Left ventricle myocardium inferior (tissue), 1 donor: ENCODE measurements around the gene EHMT1. TPM values are rescaled to one million over a fixed set of nuclear protein-coding genes. Genes with fewer than 3 reads are reported as not detected.

Experiments used
- DNase-seq: peaks from one replicate; pipeline ENCODE4 v3.0.0-alpha.2; 2020
- H3K27ac ChIP-seq: fragments of 200-600 bp; replicated peaks from 2 replicates; pipeline ENCODE4 v1.8.0; 2021
- H3K27me3 ChIP-seq: fragments of 200-600 bp; 2 replicates; pipeline ENCODE4 v1.8.0; 2021; ENCODE audit warnings: low read depth
- H3K36me3 ChIP-seq: fragments of 200-600 bp; 2 replicates; pipeline ENCODE4 v1.8.0; 2021
- H3K4me1 ChIP-seq: fragments of 200-600 bp; 2 replicates; pipeline ENCODE4 v1.8.0; 2021
- H3K4me3 ChIP-seq: fragments of 200-600 bp; 2 replicates; pipeline ENCODE4 v1.8.0; 2021; ENCODE audit warnings: mild to moderate bottlenecking, moderate library complexity
- H3K9me3 ChIP-seq: fragments of 200-600 bp; replicated peaks from 2 replicates; pipeline ENCODE4 v1.8.0; 2021
- CTCF ChIP-seq: fragments of 200-600 bp; IDR thresholded peaks from 2 replicates; pipeline ENCODE4 v1.8.0; 2021; ENCODE audit warnings: antibody characterized with exemption, mild to moderate bottlenecking, borderline replicate concordance
- intact Hi-C: fragments of 100-400 bp; cut with micrococcal nuclease; formaldehyde crosslinking; loops from one replicate; pipeline ENCODE4 v1.11.0; 2022
- total RNA-seq: library from RNA; stranded (reverse); fragmentation: NEBNext Ultra II Directional; extraction: Animal tissue kit (Norgen Biotek cat#: 25700); gene quantifications from one replicate; pipeline ENCODE4 v1.2.1, GENCODE V29; 2021
- donor health status: DM: no; HTN: yes; CAD: no; lungs with severe emphysema.

The EHMT1 gene
- total RNA-seq, 1 donor from 2014 or later: 31.3 TPM

DNA sequence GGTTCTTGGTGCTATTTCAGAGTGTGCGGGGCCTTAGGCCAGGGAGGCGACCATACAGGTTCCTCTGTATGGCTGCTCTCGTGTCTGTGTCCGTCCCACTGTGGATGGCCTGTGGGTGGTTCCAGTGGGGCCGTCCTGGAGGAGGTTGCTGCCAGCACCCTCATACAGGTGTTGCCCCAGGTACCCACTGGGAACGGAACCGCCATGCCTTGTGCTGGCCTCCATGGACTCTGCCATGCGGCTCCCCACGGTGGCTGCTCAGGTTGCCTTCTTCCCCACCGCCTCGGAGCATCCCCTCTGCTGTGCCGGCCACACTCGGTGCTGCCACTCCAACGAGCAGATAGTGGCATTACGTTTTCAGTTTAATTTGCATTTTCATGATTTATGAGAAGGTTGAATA is 129.5 kb downstream of the EHMT1 start:
- H3K4me3 ChIP-seq: no peak overlapping the region
- intact Hi-C loops: no loop called here
- no peaks in the 10 kb centered on the region for H3K9me3 ChIP-seq
- no peak overlapping the region for H3K27ac ChIP-seq
- H3K27me3 ChIP-seq: no peaks in the 10 kb centered on the region
- no peak for DNase-seq
- TF ChIP-seq CTCF: no peak
- peaks cover 13% of the 10 kb centered on the region for H3K4me1 ChIP-seq
- H3K36me3 ChIP-seq: peaks cover 63% of the 10 kb centered on the region

- intact Hi-C loops: no loop called here
- H3K36me3 ChIP-seq: peaks cover 63% of the 10 kb centered on the region
- H3K4me3 ChIP-seq: no peak overlapping the region
- no peak for DNase-seq
- H3K9me3 ChIP-seq: no peaks in the 10 kb centered on the region
- H3K4me1 ChIP-seq: peaks cover 10% of the 10 kb centered on the region
- H3K27me3 ChIP-seq: no peaks in the 10 kb centered on the region
- TF ChIP-seq CTCF: no peak
- H3K27ac ChIP-seq: no peak overlapping the region
Observed at GRCh38 chr9:137748741-137749140, 129.9 kb downstream of the EHMT1 start.

GRCh38 chr9:137749511-137749910 is 130.7 kb downstream of the EHMT1 start:
- no peak for DNase-seq
- intact Hi-C loops: no loop called here
- Histone ChIP-seq H3K27me3 (no peaks in the 10 kb centered on the region), H3K4me1 (peaks cover 10% of the 10 kb centered on the region), H3K4me3 (no peak overlapping the region), H3K36me3 (peaks cover 63% of the 10 kb centered on the region), H3K27ac (no peak overlapping the region), H3K9me3 (no peaks in the 10 kb centered on the region)
- no peak for TF ChIP-seq CTCF

GRCh38 chr9:137750007-137750406 is 131.2 kb downstream of the EHMT1 start:
- Histone ChIP-seq H3K9me3 (peaks cover 2% of the 10 kb centered on the region), H3K36me3 (peaks cover 63% of the 10 kb centered on the region), H3K27ac (no peak overlapping the region), H3K27me3 (no peaks in the 10 kb centered on the region), H3K4me3 (no peak overlapping the region), H3K4me1 (peaks cover 5% of the 10 kb centered on the region)
- no peak for DNase-seq
- intact Hi-C loops: no loop called here
- TF ChIP-seq CTCF: no peak

GRCh38 chr9:137750566-137750965 is 131.8 kb downstream of the EHMT1 start:
- DNase-seq: no peak
- peaks cover 7% of the 10 kb centered on the region for H3K9me3 ChIP-seq
- TF ChIP-seq CTCF: no peak
- H3K27ac ChIP-seq: no peak overlapping the region
- no peak overlapping the region for H3K4me3 ChIP-seq
- peaks cover 66% of the 10 kb centered on the region for H3K36me3 ChIP-seq
- H3K27me3 ChIP-seq: no peaks in the 10 kb centered on the region
- intact Hi-C loops: no loop called here
- peaks cover 3% of the 10 kb centered on the region for H3K4me1 ChIP-seq

DNA sequence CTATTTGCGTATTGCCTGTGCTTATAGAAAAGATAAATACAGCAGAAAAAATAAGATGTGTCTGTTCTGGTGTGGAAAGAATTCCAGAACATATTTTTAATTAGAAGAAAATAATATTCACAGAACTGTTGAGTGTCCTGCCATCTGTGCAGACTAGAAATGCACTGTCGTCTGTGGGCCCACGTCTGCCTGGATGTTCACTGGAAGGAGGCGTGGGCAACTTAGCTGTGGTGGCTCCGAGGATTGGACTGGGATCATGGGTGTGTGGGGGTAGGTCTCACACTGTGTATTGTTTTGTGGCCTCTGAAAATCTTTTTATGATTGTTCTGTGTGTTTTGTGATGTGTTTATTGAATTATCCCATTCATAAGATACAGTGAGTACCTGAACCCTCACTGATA is 132.8 kb downstream of the EHMT1 start:
- H3K36me3 ChIP-seq: peaks cover 64% of the 10 kb centered on the region
- DNase-seq: no peak
- H3K27me3 ChIP-seq: no peaks in the 10 kb centered on the region
- no peak for TF ChIP-seq CTCF
- H3K27ac ChIP-seq: no peak overlapping the region
- no peak overlapping the region for H3K4me3 ChIP-seq
- H3K4me1 ChIP-seq: peaks cover under 1% of the 10 kb centered on the region
- peaks cover 11% of the 10 kb centered on the region for H3K9me3 ChIP-seq
- intact Hi-C loops: no loop called here
